K562 (cell line): ENCODE results near the gene ITGB6. TPM values are rescaled to one million over a fixed set of nuclear protein-coding genes. Genes with fewer than 3 reads are reported as not detected.

Experiments
- polyA plus RNA-seq, 8 experiments: library from polyadenylated mRNA; depleted of rRNA in 4 of 8; stranded (reverse) in 5 of 8; unstranded in 3 of 8; fragments of >200 nt; fragmentation: Nextera tagmentation in 2 of 8; fragmentation: Illumina TruSeq in 1 of 8; extraction: Ambion mirVana in 2 of 8; extraction: Trizol in 1 of 8; gene quantifications; 2 replicates each; pipeline versions ENCODE4 v1.2.1 to v1.2.3, GENCODE V29; 2011 to 2014; ENCODE audit warnings: inconsistent platforms in 1 of 8, missing spikeins in 1 of 8
- total RNA-seq, 7 experiments: library from RNA; depleted of rRNA in 6 of 7; stranded (reverse); fragments of >200 nt in 6 of 7; fragmentation: Illumina TruSeq in 2 of 7; extraction: Trizol in 2 of 7; gene quantifications; 2 replicates each; pipeline versions ENCODE4 v1.2.1 to v1.2.3, GENCODE V29; 2011 to 2021; ENCODE audit warnings: low replicate concordance in 1 of 7
- TF ChIP-seq, protein P1 (sequence below), 2 experiments: fragments of 450-650 bp; formaldehyde crosslinking in 1 of 2; IDR thresholded peaks; 2 replicates each; pipeline versions ENCODE4 v1.4.0 to v1.6.1; 2014 to 2020; ENCODE audit warnings: mild to moderate bottlenecking in 2 of 2, borderline replicate concordance in 1 of 2, low read depth in 1 of 2

ITGB6 gene
- total and polyA plus RNA-seq, 9 of the 15 experiments (the other 6 are each of a cell fraction or from before 2014, with no cell fraction given): 0.18 TPM; not detected in 8

DNA sequence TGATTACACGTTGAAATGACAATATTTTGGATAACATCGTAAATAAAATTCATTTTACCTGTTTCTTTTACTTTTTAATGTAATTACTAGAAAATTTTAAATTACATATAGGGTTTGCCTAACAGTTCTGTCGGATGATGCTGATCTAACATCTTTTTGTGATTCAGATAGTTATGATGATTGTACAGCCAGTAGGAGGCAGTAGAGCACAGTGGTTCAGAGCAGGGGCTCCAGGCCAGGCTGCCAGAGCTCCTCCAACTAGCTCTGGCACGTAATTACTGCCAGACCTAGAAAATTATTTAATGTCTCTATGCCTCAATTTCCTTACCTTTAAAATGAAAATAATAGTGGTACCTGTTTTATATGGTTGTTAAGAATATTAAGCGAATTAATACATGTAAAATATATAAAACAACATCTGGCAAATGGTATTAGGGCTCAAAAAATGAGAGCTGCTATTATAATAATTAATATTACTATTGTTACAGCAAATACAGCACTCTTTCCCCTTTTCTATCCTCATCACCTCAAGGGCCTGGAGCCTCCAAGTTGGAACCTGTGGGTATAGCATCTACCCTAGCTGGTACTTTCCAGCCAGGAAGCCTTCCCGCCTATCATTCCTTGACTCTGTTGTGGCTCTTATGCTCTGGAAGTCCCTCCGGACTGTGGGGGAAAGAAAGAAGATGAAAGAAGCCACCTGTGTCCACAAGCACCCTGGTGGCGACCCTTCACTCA, 90.0 kb downstream of the ITGB6 start (continued):
- TF ChIP-seq, protein P1, sequence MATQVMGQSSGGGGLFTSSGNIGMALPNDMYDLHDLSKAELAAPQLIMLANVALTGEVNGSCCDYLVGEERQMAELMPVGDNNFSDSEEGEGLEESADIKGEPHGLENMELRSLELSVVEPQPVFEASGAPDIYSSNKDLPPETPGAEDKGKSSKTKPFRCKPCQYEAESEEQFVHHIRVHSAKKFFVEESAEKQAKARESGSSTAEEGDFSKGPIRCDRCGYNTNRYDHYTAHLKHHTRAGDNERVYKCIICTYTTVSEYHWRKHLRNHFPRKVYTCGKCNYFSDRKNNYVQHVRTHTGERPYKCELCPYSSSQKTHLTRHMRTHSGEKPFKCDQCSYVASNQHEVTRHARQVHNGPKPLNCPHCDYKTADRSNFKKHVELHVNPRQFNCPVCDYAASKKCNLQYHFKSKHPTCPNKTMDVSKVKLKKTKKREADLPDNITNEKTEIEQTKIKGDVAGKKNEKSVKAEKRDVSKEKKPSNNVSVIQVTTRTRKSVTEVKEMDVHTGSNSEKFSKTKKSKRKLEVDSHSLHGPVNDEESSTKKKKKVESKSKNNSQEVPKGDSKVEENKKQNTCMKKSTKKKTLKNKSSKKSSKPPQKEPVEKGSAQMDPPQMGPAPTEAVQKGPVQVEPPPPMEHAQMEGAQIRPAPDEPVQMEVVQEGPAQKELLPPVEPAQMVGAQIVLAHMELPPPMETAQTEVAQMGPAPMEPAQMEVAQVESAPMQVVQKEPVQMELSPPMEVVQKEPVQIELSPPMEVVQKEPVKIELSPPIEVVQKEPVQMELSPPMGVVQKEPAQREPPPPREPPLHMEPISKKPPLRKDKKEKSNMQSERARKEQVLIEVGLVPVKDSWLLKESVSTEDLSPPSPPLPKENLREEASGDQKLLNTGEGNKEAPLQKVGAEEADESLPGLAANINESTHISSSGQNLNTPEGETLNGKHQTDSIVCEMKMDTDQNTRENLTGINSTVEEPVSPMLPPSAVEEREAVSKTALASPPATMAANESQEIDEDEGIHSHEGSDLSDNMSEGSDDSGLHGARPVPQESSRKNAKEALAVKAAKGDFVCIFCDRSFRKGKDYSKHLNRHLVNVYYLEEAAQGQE (IDR thresholded peaks at IDR 0.05; ENCODE audit: borderline replicate concordance): peak; percentile 54; the same call in 1 of the 2 replicates
- TF ChIP-seq, protein P1 (CRISPR knock-in tag; IDR thresholded peaks at IDR 0.05; ENCODE audit: low read depth): no peak
- TF ChIP-seq, all 486 proteins: peak for 7
